ENCODE results near the gene ATP8B4.

GRCh38 chr15:49982584-49982983, 136.4 kb downstream of the ATP8B4 start:
- TF ChIP-seq, protein P1, sequence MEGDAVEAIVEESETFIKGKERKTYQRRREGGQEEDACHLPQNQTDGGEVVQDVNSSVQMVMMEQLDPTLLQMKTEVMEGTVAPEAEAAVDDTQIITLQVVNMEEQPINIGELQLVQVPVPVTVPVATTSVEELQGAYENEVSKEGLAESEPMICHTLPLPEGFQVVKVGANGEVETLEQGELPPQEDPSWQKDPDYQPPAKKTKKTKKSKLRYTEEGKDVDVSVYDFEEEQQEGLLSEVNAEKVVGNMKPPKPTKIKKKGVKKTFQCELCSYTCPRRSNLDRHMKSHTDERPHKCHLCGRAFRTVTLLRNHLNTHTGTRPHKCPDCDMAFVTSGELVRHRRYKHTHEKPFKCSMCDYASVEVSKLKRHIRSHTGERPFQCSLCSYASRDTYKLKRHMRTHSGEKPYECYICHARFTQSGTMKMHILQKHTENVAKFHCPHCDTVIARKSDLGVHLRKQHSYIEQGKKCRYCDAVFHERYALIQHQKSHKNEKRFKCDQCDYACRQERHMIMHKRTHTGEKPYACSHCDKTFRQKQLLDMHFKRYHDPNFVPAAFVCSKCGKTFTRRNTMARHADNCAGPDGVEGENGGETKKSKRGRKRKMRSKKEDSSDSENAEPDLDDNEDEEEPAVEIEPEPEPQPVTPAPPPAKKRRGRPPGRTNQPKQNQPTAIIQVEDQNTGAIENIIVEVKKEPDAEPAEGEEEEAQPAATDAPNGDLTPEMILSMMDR (IDR thresholded peaks at IDR 0.05), result no peak
- no peak for TF ChIP-seq POLR2A (IDR thresholded peaks at IDR 0.05)
- no peak for TF ChIP-seq EP300 (IDR thresholded peaks at IDR 0.05)
- TF ChIP-seq POLR2AphosphoS5 (IDR thresholded peaks at IDR 0.05), result no peak
